GM18505 (cell line): ENCODE measurements around the gene CHRNB1.

Source experiments
- ATAC-seq: cut with Tn5 transposase; IDR thresholded peaks from one replicate; pipeline ENCODE4 v1.9.1; 2021; ENCODE audit not compliant: unreplicated experiment
- POLR2A ChIP-seq: IDR thresholded peaks from 4 replicates; pipeline ENCODE4 v1.6.1; 2011; ENCODE audit warnings: borderline replicate concordance; ENCODE audit not compliant: insufficient read depth, insufficient read length; ENCODE audit errors: extremely low read depth

The CHRNB1 gene

GRCh38 chr17:7407485-7408251 lies 37.2 kb upstream of the CHRNB1 start, which contains the start of gene NLGN2:
TSS of gene NLGN2 (plus strand) at chr17:7407845. CDS start at chr17:7408256, 411 bp downstream.
- ATAC-seq = no peak
- no peak for TF ChIP-seq POLR2A

- ATAC-seq = no peak
- TF ChIP-seq POLR2A = no peak
Observed at GRCh38 chr17:7408252-7408727, 36.6 kb upstream of the CHRNB1 start.

- no peak for TF ChIP-seq POLR2A
- no peak for ATAC-seq
Observed at GRCh38 chr17:7408863-7409262, 36.0 kb upstream of the CHRNB1 start.

- no peak for TF ChIP-seq POLR2A
- no peak for ATAC-seq
Observed at GRCh38 chr17:7409716-7410115, 35.1 kb upstream of the CHRNB1 start.

- no peak for ATAC-seq
- TF ChIP-seq POLR2A = no peak
Observed at GRCh38 chr17:7410634-7411426, 34.0 kb upstream of the CHRNB1 start.

GRCh38 chr17:7411427-7411750 lies 33.5 kb upstream of the CHRNB1 start:
- no peak for TF ChIP-seq POLR2A
- ATAC-seq = no peak

GRCh38 chr17:7413346-7413985 lies 31.4 kb upstream of the CHRNB1 start:
- no peak for TF ChIP-seq POLR2A
- ATAC-seq = no peak

- no peak for ATAC-seq
- no peak for TF ChIP-seq POLR2A
Observed at GRCh38 chr17:7414837-7415236, 30.0 kb upstream of the CHRNB1 start.

- no peak for ATAC-seq
- no peak for TF ChIP-seq POLR2A
Observed at GRCh38 chr17:7415784-7416183, 29.1 kb upstream of the CHRNB1 start.

- no peak for ATAC-seq
- no peak for TF ChIP-seq POLR2A
Observed at GRCh38 chr17:7416323-7416722, 28.5 kb upstream of the CHRNB1 start.

- ATAC-seq = no peak
- no peak for TF ChIP-seq POLR2A
Observed at GRCh38 chr17:7417056-7417655, 27.7 kb upstream of the CHRNB1 start.

- TF ChIP-seq POLR2A = no peak
- no peak for ATAC-seq
Observed at GRCh38 chr17:7418472-7419152, 26.2 kb upstream of the CHRNB1 start.
